ENCODE data around the gene TMEM94. TPM values are rescaled to one million over a fixed set of nuclear protein-coding genes. Genes with fewer than 3 reads are reported as not detected.

The TMEM94 gene
- total RNA-seq, 1 experiment from 2014 or later = 67.0 TPM

DNA sequence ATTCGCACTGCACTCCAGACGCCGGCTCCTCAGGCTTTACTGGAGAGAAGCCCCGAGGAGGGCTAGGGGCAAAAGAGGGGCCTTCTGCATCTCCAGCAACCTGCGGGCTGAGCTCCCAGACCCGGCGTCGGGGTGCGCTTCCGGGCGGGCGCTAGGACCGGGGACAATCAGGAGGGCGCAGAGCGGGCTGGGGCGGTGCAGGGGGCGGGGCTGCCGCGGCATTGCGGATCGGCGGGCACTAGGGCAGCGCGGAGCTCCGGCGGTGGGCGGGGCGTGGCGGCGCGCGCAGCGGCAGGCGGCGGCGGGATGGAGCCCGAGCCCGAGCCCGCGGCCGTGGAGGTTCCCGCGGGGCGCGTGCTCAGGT lies 59.8 kb downstream of the TMEM94 start, which contains the start of gene TSEN54:
TSS of gene TSEN54 (plus strand) at position 274 of the 364 bp plus-strand sequence. CDS start at position 307, 33 bp downstream.
- peak within 1 kb of the TSS; percentile 80 for H3K27ac ChIP-seq (ENCODE audit: low read depth, low read length, poor library complexity, severe bottlenecking)
- BruUV-seq (replicated peaks) = no TSS peak
- H3K4me3 ChIP-seq (ENCODE audit: low read depth, low read length, poor library complexity, severe bottlenecking) = peak within 1 kb of the TSS; percentile 87
- H3K27me3 ChIP-seq (replicated peaks; ENCODE audit: insufficient read depth, low read depth, low read length, poor library complexity) = no peaks in the 10 kb centered on the region
- peaks cover 6% of the 10 kb centered on the region for H3K36me3 ChIP-seq (ENCODE audit: insufficient read depth, low read length, poor library complexity, severe bottlenecking)
- no peak for TF ChIP-seq EZH2 (IDR thresholded peaks at IDR 0.05; ENCODE audit: borderline replicate concordance, low read depth, low read length, poor library complexity, severe bottlenecking)
- TF ChIP-seq, protein P1, sequence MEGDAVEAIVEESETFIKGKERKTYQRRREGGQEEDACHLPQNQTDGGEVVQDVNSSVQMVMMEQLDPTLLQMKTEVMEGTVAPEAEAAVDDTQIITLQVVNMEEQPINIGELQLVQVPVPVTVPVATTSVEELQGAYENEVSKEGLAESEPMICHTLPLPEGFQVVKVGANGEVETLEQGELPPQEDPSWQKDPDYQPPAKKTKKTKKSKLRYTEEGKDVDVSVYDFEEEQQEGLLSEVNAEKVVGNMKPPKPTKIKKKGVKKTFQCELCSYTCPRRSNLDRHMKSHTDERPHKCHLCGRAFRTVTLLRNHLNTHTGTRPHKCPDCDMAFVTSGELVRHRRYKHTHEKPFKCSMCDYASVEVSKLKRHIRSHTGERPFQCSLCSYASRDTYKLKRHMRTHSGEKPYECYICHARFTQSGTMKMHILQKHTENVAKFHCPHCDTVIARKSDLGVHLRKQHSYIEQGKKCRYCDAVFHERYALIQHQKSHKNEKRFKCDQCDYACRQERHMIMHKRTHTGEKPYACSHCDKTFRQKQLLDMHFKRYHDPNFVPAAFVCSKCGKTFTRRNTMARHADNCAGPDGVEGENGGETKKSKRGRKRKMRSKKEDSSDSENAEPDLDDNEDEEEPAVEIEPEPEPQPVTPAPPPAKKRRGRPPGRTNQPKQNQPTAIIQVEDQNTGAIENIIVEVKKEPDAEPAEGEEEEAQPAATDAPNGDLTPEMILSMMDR (conservative IDR thresholded peaks at IDR 0.05; ENCODE audit: low read depth, low read length) = no peak
- H3K4me1 ChIP-seq (ENCODE audit: insufficient read depth, low read length, poor library complexity, severe bottlenecking) = no peaks in the 10 kb centered on the region
- peak; percentile 96 for DNase-seq (ENCODE audit: low spot score)
- CTCF ChIA-PET = interaction anchor here (0.6 to 1.0 kb wide), 7 partner anchors 9 to 245 kb away, joined by 3 to 12 read pairs (median 4); partner anchors contain the start of genes LLGL2 and MIF4GD
- H3K9me3 ChIP-seq (ENCODE audit: low read depth, low read length, poor library complexity, severe bottlenecking) = no peaks in the 10 kb centered on the region
- intact Hi-C loops (cut with micrococcal nuclease; ENCODE audit: unreplicated experiment) = loop anchor here (5.0 kb wide), 1 partner anchor 71 kb away; the partner anchor contains the start of gene MYO15B
- POLR2A ChIA-PET (ENCODE audit: low non-redundant PET) = no interaction called here

GRCh38 chr17:75516619-75517296 lies 60.3 kb downstream of the TMEM94 start:
- H3K27ac ChIP-seq (ENCODE audit: low read depth, low read length, poor library complexity, severe bottlenecking) = peak overlapping the region; percentile 59
- no peaks in the 10 kb centered on the region for H3K9me3 ChIP-seq (ENCODE audit: low read depth, low read length, poor library complexity, severe bottlenecking)
- H3K4me3 ChIP-seq (ENCODE audit: low read depth, low read length, poor library complexity, severe bottlenecking) = peak overlapping the region; percentile 87
- no peaks in the 10 kb centered on the region for H3K4me1 ChIP-seq (ENCODE audit: insufficient read depth, low read length, poor library complexity, severe bottlenecking)
- peak; percentile 46 for DNase-seq (ENCODE audit: low spot score)
- CTCF ChIA-PET = interaction anchor here (0.6 to 1.0 kb wide), 8 partner anchors 9 to 246 kb away, joined by 3 to 12 read pairs (median 4); partner anchors contain the start of genes LLGL2 and MIF4GD
- no peaks in the 10 kb centered on the region for H3K27me3 ChIP-seq (replicated peaks; ENCODE audit: insufficient read depth, low read depth, low read length, poor library complexity)
- no TSS peak for BruUV-seq (replicated peaks)
- POLR2A ChIA-PET (ENCODE audit: low non-redundant PET) = interaction anchor here (0.6 kb wide), 1 partner anchor 377 kb away, joined by 3 read pairs; no protein-coding TSS in a partner anchor
- no peak for TF ChIP-seq EZH2 (IDR thresholded peaks at IDR 0.05; ENCODE audit: borderline replicate concordance, low read depth, low read length, poor library complexity, severe bottlenecking)
- TF ChIP-seq, protein P1 (conservative IDR thresholded peaks at IDR 0.05; ENCODE audit: low read depth, low read length) = no peak
- intact Hi-C loops (cut with micrococcal nuclease; ENCODE audit: unreplicated experiment) = loop anchor here (5.0 kb wide), 1 partner anchor 71 kb away; the partner anchor contains the start of gene MYO15B
- peaks cover 10% of the 10 kb centered on the region for H3K36me3 ChIP-seq (ENCODE audit: insufficient read depth, low read length, poor library complexity, severe bottlenecking)

DNA sequence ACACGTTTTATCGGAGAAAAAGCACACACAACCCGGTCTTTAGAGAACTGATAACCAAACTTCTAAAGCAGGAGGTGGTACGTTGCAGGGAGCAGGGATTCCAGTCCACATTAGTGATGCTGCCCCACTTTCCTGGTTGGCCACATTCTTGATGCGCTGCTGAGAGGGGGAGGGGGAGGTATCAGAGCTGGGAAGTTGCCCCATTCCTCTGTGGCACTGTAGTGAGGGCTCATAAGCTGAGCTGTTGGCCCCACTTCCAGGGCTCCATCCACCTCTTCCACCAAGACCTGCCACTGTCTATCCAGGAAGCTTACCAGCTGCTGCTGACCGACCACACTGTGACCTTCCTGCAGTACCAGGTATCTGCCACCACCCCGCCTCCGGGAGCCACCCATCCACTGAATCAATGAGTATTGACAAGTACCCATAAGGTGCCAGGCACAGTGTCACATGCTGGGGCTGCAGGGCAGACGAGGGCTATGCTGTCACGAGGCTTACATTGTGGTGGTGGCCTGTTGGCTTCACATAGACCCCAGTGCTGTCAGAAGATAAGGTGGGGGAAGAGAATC lies 60.9 kb downstream of the TMEM94 start:
- BruUV-seq (replicated peaks) = no TSS peak
- H3K36me3 ChIP-seq (ENCODE audit: insufficient read depth, low read length, poor library complexity, severe bottlenecking) = peaks cover 15% of the 10 kb centered on the region
- no peak for DNase-seq (ENCODE audit: low spot score)
- no peaks in the 10 kb centered on the region for H3K9me3 ChIP-seq (ENCODE audit: low read depth, low read length, poor library complexity, severe bottlenecking)
- H3K4me1 ChIP-seq (ENCODE audit: insufficient read depth, low read length, poor library complexity, severe bottlenecking) = no peaks in the 10 kb centered on the region
- H3K4me3 ChIP-seq (ENCODE audit: low read depth, low read length, poor library complexity, severe bottlenecking) = peak overlapping the region; percentile 87
- intact Hi-C loops (cut with micrococcal nuclease; ENCODE audit: unreplicated experiment) = loop anchor here (5.0 kb wide), 1 partner anchor 70 kb away; the partner anchor contains the start of gene MYO15B
- H3K27ac ChIP-seq (ENCODE audit: low read depth, low read length, poor library complexity, severe bottlenecking) = no peak overlapping the region
- CTCF ChIA-PET = interaction anchor here (0.6 kb wide), 1 partner anchor 56 kb away, joined by 5 read pairs; no protein-coding TSS in a partner anchor
- POLR2A ChIA-PET (ENCODE audit: low non-redundant PET) = no interaction called here
- TF ChIP-seq EZH2 (IDR thresholded peaks at IDR 0.05; ENCODE audit: borderline replicate concordance, low read depth, low read length, poor library complexity, severe bottlenecking) = no peak
- TF ChIP-seq, protein P1 (conservative IDR thresholded peaks at IDR 0.05; ENCODE audit: low read depth, low read length) = no peak
- H3K27me3 ChIP-seq (replicated peaks; ENCODE audit: insufficient read depth, low read depth, low read length, poor library complexity) = no peaks in the 10 kb centered on the region

Data from A673 (cell line).